K562 (cell line): Measurements from ENCODE around the gene GNB2. TPM values are rescaled to one million over a fixed set of nuclear protein-coding genes. Genes with fewer than 3 reads are reported as not detected.

Source experiments
- CTBP1 ChIP-seq: fragments of 450-650 bp; IDR thresholded peaks from 2 replicates; pipeline ENCODE4 v1.6.1; 2016; ENCODE audit warnings: borderline replicate concordance
- FOXJ3 ChIP-seq: sonication (generic); formaldehyde crosslinking; IDR thresholded peaks from 2 replicates; pipeline ENCODE4 v1.4.0; 2020; ENCODE audit warnings: mild to moderate bottlenecking, missing genetic modification reagents
- JUN ChIP-seq, 2 experiments: sonication (generic) in 1 of 2; formaldehyde crosslinking in 1 of 2; IDR thresholded peaks; 2 replicates each; pipeline versions ENCODE4 v1.6.1 to v1.8.0; 2012 to 2022; ENCODE audit warnings: borderline replicate concordance in 2 of 2, mild to moderate bottlenecking in 2 of 2, improper control_type of control experiment in 1 of 2, low read depth in 1 of 2, low read length in 1 of 2, missing genetic modification reagents in 1 of 2
- MCM2 ChIP-seq: fragments of 450-650 bp; IDR thresholded peaks from 2 replicates; pipeline ENCODE4 v1.6.1; 2017; ENCODE audit warnings: low read depth, mild to moderate bottlenecking
- MEIS2 ChIP-seq: fragments of 450-650 bp; IDR thresholded peaks from 2 replicates; pipeline ENCODE4 v1.6.1; 2014; ENCODE audit warnings: mild to moderate bottlenecking; ENCODE audit not compliant: partially characterized antibody
- MTF1 ChIP-seq: fragments of 250-450 bp; sonication (Bioruptor Pico); IDR thresholded peaks from 2 replicates; pipeline ENCODE4 v1.9.0; 2021; ENCODE audit warnings: moderate library complexity, mild to moderate bottlenecking, inconsistent platforms, borderline replicate concordance
- PHB ChIP-seq: fragments of 250-450 bp; sonication (Bioruptor Pico); IDR thresholded peaks from 2 replicates; pipeline ENCODE4 v1.5.0; 2021
- PURB ChIP-seq: sonication (generic); formaldehyde crosslinking; IDR thresholded peaks from 2 replicates; pipeline ENCODE4 v1.9.0; 2021; ENCODE audit warnings: low read depth, mild to moderate bottlenecking, missing genetic modification reagents
- RBM14 ChIP-seq: fragments of 200-400 bp; formaldehyde crosslinking; IDR thresholded peaks from 2 replicates; pipeline ENCODE4 v1.6.1; 2018; ENCODE audit warnings: low read depth, mild to moderate bottlenecking, low read length, moderate library complexity, borderline replicate concordance; ENCODE audit not compliant: insufficient read depth
- RBM22 ChIP-seq: fragments of 200-400 bp; formaldehyde crosslinking; IDR thresholded peaks from 2 replicates; pipeline ENCODE4 v1.6.1; 2018; ENCODE audit warnings: low read length, low read depth; ENCODE audit not compliant: poor library complexity, severe bottlenecking
- XRCC5 ChIP-seq: fragments of 200-400 bp; formaldehyde crosslinking; IDR thresholded peaks from 2 replicates; pipeline ENCODE4 v1.6.1; 2017; ENCODE audit warnings: low read depth, mild to moderate bottlenecking, low read length
- ZNF431 ChIP-seq: sonication (generic); formaldehyde crosslinking; IDR thresholded peaks from 2 replicates; pipeline ENCODE4 v1.8.0; 2022; ENCODE audit warnings: mild to moderate bottlenecking, missing genetic modification reagents
- polyA plus RNA-seq, 8 experiments: library from polyadenylated mRNA; depleted of rRNA in 4 of 8; stranded (reverse) in 5 of 8; unstranded in 3 of 8; fragments of >200 nt; fragmentation: Nextera tagmentation in 2 of 8; fragmentation: Illumina TruSeq in 1 of 8; extraction: Ambion mirVana in 2 of 8; extraction: Trizol in 1 of 8; gene quantifications; 2 replicates each; pipeline versions ENCODE4 v1.2.1 to v1.2.3, GENCODE V29; 2011 to 2014; ENCODE audit warnings: inconsistent platforms in 1 of 8, missing spikeins in 1 of 8
- total RNA-seq, 7 experiments: library from RNA; depleted of rRNA in 6 of 7; stranded (reverse); fragments of >200 nt in 6 of 7; fragmentation: Illumina TruSeq in 2 of 7; extraction: Trizol in 2 of 7; gene quantifications; 2 replicates each; pipeline versions ENCODE4 v1.2.1 to v1.2.3, GENCODE V29; 2011 to 2021; ENCODE audit warnings: low replicate concordance in 1 of 7
- TF ChIP-seq, protein P1 (sequence below): sonication (generic); formaldehyde crosslinking; IDR thresholded peaks from 2 replicates; pipeline ENCODE4 v1.8.0; 2022; ENCODE audit warnings: mild to moderate bottlenecking, missing genetic modification reagents
- TF ChIP-seq, protein P2 (sequence below): fragments of 450-650 bp; IDR thresholded peaks from 2 replicates; pipeline ENCODE4 v1.6.1; 2016
- TF ChIP-seq, protein P3 (sequence below): fragments of 450-650 bp; IDR thresholded peaks from 2 replicates; pipeline ENCODE4 v1.6.1; 2018; ENCODE audit not compliant: partially characterized antibody
- TF ChIP-seq, protein P4 (sequence below): sonication (generic); formaldehyde crosslinking; IDR thresholded peaks from 2 replicates; pipeline ENCODE4 v1.8.0; 2023; ENCODE audit warnings: mild to moderate bottlenecking, missing genetic modification reagents

Gene GNB2
- total and polyA plus RNA-seq, 9 of the 15 experiments (the other 6 are each of a cell fraction or from before 2014, with no cell fraction given): 0.65 to 320 (median 104) TPM

DNA sequence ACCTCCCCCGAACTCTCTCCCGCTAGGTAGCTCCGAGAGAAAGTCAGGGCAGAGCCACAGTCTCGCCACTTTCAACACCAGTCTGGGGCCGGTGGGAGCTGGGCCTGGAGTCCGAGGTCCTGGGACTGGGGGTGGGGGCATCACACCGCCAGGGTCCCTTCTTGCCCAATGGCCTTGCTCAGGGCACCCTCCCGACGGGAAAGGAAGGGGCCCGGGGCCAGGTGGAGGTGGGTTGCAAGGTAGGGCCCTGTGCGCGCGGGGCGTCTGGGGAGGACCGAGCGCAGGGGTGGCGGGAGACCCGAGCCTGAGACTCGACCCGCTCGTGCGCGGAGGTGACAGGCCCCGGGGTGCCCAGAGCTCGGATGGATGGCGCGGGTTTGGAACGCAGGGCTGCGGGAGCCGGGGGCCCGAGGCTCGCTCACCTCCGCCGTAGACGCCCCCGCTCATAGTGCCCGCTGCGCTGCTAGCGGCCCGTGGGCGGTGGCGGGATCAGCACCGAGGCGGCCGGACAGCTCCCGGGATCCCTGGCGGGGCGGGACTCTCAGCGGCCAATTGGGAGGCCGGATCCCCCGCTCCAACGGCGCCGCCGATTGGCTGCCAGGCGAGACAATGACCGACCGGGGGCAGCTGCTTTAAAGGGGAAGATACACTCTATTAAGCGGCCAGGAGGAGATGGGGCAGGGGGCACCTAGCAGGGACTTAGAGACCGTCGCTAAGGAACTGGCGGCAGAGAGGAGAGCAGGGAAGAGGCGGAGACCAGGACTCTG is 17.4 kb upstream of the GNB2 start, which contains the start of gene ACTL6B (continued):
- TF ChIP-seq, protein P1, sequence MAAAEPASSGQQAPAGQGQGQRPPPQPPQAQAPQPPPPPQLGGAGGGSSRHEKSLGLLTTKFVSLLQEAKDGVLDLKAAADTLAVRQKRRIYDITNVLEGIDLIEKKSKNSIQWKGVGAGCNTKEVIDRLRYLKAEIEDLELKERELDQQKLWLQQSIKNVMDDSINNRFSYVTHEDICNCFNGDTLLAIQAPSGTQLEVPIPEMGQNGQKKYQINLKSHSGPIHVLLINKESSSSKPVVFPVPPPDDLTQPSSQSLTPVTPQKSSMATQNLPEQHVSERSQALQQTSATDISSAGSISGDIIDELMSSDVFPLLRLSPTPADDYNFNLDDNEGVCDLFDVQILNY (CRISPR knock-in tag): peak; percentile 84; the same call in 1 of the 2 replicates
- TF ChIP-seq XRCC5 (peak; percentile 67; the same call in 1 of the 2 replicates), PURB (CRISPR knock-in tag) (no peak), PHB (CRISPR knock-in tag) (no peak), MCM2 (no peak), ZNF431 (CRISPR knock-in tag) (peak; percentile 55; the same call in 1 of the 2 replicates), MTF1 (CRISPR knock-in tag) (no peak), RBM22 (no peak), MEIS2 (no peak), FOXJ3 (CRISPR knock-in tag) (no peak), JUN (IDR thresholded peaks at IDR 0.05; ENCODE audit: borderline replicate concordance, low read depth, low read length) (no peak; the same call in 1 of the 2 replicates), JUN (CRISPR knock-in tag; IDR thresholded peaks at IDR 0.05; ENCODE audit: borderline replicate concordance) (peak; percentile 76; the same call in 1 of the 2 replicates), RBM14 (no peak), CTBP1 (no peak)
- TF ChIP-seq, protein P2, sequence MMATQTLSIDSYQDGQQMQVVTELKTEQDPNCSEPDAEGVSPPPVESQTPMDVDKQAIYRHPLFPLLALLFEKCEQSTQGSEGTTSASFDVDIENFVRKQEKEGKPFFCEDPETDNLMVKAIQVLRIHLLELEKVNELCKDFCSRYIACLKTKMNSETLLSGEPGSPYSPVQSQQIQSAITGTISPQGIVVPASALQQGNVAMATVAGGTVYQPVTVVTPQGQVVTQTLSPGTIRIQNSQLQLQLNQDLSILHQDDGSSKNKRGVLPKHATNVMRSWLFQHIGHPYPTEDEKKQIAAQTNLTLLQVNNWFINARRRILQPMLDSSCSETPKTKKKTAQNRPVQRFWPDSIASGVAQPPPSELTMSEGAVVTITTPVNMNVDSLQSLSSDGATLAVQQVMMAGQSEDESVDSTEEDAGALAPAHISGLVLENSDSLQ: peak; percentile 26; the same call in 1 of the 2 replicates
- TF ChIP-seq, protein P3, sequence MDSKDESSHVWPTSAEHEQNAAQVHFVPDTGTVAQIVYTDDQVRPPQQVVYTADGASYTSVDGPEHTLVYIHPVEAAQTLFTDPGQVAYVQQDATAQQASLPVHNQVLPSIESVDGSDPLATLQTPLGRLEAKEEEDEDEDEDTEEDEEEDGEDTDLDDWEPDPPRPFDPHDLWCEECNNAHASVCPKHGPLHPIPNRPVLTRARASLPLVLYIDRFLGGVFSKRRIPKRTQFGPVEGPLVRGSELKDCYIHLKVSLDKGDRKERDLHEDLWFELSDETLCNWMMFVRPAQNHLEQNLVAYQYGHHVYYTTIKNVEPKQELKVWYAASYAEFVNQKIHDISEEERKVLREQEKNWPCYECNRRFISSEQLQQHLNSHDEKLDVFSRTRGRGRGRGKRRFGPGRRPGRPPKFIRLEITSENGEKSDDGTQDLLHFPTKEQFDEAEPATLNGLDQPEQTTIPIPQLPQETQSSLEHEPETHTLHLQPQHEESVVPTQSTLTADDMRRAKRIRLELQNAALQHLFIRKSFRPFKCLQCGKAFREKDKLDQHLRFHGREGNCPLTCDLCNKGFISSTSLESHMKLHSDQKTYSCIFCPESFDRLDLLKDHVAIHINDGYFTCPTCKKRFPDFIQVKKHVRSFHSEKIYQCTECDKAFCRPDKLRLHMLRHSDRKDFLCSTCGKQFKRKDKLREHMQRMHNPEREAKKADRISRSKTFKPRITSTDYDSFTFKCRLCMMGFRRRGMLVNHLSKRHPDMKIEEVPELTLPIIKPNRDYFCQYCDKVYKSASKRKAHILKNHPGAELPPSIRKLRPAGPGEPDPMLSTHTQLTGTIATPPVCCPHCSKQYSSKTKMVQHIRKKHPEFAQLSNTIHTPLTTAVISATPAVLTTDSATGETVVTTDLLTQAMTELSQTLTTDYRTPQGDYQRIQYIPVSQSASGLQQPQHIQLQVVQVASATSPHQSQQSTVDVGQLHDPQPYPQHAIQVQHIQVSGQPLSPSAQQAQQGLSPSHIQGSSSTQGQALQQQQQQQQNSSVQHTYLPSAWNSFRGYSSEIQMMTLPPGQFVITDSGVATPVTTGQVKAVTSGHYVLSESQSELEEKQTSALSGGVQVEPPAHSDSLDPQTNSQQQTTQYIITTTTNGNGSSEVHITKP: peak; percentile 10
- TF ChIP-seq, protein P4, sequence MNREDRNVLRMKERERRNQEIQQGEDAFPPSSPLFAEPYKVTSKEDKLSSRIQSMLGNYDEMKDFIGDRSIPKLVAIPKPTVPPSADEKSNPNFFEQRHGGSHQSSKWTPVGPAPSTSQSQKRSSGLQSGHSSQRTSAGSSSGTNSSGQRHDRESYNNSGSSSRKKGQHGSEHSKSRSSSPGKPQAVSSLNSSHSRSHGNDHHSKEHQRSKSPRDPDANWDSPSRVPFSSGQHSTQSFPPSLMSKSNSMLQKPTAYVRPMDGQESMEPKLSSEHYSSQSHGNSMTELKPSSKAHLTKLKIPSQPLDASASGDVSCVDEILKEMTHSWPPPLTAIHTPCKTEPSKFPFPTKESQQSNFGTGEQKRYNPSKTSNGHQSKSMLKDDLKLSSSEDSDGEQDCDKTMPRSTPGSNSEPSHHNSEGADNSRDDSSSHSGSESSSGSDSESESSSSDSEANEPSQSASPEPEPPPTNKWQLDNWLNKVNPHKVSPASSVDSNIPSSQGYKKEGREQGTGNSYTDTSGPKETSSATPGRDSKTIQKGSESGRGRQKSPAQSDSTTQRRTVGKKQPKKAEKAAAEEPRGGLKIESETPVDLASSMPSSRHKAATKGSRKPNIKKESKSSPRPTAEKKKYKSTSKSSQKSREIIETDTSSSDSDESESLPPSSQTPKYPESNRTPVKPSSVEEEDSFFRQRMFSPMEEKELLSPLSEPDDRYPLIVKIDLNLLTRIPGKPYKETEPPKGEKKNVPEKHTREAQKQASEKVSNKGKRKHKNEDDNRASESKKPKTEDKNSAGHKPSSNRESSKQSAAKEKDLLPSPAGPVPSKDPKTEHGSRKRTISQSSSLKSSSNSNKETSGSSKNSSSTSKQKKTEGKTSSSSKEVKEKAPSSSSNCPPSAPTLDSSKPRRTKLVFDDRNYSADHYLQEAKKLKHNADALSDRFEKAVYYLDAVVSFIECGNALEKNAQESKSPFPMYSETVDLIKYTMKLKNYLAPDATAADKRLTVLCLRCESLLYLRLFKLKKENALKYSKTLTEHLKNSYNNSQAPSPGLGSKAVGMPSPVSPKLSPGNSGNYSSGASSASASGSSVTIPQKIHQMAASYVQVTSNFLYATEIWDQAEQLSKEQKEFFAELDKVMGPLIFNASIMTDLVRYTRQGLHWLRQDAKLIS (CRISPR knock-in tag): peak; percentile 87
